ENCODE data around the gene MCRIP2.
"Not testable (repeated sequence)": the region's sequence is repeated elsewhere in the genome, so short reads cannot be mapped to it uniquely, and the experiment has no call there.

The MCRIP2 gene, protein sequence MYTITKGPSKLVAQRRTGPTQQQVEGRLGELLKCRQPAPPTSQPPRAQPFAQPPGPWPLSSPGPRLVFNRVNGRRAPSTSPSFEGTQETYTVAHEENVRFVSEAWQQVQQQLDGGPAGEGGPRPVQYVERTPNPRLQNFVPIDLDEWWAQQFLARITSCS
- total RNA-seq, result 15.7 to 20.5 reads per million in 2 donors

DNA sequence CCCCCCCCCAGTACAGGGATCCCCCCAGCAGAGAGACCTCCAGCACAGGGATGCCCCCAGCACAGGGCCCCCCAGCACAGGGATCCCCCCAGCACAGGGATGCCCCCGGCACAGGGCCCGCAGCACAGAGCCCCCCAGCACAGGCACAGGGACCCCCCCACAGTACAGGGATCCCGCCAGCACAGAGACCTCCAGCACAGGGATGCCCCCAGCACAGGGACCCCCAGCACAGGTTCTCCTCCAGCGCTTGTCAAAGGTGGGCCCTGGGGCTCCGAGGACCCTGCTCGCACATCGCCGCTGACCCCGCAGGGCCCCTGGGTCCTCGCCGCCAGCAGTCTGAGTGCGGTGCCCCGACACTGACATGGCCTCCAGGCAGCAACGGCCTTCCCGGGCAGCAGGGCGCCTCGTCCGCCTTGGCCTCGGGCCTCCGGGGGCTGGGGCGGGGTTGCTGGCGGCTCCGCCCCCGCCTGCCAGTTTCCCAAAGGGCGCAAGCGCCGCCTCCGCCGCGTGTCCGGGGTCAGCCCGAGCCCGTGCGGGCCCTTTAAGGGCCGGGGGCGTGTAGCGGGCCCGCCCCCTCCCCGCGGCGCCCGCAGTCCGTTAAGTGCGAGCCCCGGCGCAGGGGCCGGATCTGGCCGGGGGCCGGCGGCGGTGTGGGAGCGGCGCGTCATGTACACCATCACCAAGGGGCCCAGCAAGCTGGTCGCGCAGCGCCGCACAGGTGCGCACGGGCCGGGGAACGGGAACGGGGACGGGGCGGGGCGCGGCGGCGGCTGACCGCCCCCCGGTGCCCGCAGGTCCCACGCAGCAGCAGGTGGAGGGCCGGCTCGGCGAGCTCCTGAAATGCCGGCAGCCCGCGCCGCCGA is at the start of gene MCRIP2:
Gene MCRIP2 (plus strand): TSS at position 503 of the 863 bp plus-strand sequence. CDS start 164 bp downstream, at position 667.
- DNase-seq, result peak; percentile 45

DNA sequence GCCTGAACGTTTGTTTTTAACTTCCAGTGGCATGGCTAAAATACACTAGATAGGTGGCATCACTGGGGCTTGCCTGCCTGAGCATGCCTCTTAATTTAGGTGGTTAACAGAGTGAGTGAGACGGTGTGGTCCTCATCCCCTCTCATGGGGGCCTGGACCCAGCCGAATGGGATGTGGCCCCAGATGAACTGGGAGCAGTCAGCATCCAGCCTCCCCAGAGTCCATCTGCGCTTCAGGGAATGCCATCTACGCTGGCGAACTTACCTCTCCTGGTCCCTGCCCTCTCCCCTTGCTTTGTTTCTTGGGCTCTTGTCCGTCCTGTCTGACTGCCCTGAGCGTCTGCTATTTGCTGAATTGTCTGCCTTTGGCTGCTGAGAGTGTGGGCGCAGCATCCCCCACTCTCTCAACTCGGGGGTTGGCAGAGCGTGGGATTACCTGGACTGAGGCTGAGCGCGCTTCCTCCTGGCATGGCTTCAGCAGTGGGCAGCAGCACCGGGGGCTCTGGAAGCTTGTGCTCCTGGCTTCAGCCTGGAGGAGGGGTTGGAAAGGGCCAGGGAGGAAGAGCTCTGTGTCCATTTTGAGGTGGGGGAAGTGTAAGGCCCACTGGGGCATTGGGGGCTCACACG is 49.6 kb upstream of the MCRIP2 start:
- DNase-seq, result no peak

DNA sequence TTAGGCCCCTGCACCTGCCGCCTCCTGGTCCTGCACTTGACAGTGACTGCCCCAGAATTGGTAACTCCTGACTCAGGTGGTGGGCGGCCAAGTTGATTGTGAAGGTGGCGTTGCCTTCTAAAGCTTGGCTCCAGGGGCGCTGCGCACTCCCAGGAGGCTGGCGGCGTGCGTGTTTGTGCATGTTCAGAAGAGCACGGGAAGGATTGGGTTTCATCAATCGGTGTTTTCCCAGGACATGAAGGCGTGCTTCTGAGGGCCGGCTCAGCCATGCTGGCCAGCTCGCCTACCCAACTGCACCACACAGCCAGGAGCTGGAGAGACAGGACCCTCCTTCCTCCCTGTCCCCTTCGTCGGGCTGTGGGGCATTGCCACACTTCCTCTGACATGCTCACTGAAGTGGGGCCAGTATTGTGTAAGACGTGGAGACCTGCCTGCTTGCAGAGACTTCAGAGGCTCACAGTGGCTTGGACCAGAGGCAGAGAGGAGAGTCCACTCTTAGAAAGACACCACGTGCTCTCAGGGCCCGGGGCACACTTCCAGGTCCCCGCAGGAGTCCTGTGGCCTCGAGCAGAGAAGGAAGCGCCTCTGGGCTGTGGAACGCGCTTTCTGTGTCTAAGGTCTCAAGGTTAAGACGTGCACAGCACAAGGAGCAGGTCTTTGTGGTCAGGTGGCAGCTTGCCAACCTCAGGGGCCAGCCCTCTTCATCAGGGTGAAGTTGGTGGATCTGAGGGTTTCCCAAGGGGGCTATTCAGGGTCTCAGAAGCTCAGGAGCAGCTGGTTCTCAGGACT is 48.9 kb upstream of the MCRIP2 start:
- no peak for DNase-seq

GRCh38 chr16:593406-593805 is 48.2 kb upstream of the MCRIP2 start:
- DNase-seq, result no peak

DNA sequence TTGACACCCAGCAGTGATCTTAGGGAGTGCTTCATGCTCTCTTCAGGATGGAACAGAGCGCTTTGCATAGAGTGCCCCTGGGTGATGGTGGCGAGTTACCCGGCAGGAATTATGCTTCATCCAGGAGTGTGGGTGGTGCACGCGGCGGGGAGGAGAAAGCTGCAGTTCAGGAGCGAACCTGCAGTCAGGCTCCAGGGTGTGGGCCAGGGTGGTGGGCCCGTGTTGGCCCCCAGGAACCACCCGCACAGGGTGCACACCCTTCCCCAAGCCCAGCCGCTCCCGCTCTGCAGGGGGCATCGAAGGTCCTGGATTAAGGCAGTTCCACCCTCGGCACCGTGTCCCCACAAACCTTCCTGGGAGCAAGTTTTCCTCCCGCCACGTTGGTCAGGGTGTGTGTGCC is 47.8 kb upstream of the MCRIP2 start:
- DNase-seq, result no peak

DNA sequence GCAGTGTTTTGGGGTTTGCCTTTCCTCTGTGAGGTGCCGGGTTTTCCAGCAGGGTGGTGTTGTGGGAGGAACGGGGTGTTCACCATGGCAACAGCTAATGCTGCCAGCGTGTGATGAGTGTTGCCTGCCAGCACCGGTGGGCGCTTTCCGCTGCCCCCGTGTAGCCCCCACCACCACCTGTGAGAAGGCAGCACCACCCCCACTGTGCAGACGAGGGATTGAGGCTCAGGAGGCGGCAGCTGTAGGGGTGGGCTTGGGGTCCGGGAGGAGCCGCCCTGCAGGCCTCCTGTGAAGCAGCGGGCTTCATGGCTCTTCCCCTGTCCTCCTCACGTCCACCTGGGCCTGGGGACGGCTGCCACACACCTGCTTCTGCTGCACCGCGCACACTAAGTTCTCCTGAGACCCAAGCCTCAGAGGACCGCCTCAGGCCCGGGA is 46.5 kb upstream of the MCRIP2 start:
- no peak for DNase-seq

DNA sequence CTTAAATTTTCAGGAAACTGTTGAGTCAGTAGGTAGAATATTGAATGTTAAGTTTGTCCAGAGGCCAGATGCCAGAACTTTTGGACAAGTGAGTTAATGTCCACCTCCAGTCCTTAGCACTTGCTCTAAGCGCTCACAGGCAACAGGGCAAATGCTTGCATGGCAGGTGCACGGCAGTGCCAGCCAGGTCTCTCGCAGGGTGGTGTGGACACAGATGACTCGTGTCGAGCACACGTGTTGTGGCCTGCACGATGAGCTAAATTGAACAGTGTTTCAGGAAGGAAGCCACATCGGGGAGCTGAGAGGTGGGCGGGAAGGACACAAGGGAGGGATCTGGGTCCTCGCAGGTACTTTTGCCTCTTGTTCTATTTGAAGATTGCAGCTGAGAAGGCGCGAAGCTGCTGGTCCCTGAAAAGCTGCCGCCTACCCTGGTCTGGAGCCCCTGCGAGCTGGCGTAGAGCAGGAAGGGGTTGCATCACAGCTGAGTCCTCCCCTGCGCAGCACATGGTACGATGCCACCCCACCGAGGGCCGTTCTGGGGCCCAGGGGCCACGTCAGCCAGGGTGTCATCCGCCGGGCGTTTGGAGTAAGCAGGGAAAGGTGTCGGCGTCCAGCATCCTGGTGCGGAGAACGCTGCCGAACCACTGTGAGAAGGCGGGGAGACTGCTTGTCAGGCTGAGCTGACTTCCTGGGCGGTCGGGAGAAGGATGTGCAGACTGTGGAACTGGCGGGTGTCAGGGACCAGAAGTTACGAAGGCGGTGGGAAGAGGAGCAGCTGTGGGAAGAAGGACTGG is 45.5 kb upstream of the MCRIP2 start:
- DNase-seq, result no peak

DNA sequence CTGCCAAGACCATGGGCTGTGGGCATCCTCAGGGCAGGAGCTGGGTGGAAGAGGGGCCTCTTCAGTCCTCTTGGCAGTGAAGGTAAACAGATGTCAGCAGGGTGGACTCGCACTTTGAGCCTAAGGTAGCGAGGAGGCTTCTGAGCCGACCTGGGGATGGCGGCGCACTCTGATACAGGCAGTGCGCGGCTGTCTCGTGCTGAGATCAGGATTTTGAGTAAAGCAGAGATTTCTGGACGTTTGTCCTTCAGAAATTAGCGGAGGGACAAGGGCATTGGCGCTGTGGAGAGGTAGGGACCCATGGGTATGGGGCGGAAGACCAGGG is 44.9 kb upstream of the MCRIP2 start:
- no peak for DNase-seq

- not testable (repeated sequence) for DNase-seq
Observed at GRCh38 chr16:597655-598054, 44.0 kb upstream of the MCRIP2 start.

DNA sequence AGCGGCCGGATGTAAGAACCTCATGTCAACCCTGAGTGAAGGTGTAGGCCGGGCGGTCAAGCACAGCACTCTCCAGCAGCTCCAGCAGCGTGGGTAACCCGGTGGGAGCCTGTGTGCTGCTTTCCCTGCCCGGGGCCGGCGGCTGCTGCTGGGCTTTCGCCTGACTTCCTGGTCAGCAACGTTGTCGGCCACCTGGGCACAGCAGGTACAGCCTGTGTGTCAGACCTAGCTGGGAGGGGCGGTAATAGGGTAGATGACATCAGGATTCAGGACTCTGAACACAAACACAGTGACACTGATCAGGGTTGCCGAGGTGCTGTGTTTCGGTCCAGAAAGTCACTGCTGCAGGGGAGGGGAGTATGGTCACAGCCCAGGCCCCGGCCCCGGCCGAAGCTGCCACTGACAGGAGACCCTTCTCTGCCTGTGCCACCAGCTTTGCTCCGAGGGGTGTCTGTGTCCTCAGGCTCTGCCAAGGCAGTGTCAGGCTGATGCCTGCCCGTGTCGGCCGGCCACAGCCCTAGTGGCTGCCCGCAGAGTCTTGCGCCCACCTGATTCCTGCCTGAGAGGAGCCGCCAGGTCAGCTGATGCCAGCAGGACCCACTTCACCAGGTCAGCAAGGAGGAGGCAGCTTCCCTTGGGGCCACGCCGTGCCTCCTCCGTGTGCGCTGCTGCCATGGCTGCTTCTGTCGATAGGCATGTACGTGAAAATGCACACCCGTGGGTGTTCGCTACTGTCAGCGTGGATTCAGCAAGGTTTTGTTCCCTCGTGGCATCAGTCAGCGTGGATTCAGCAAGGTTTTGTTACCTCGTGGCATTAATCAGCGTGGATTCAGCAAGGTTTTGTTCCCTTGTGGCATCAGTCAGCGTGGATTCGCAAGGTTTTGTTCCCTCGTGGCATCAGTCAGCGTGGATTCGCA is 42.5 kb upstream of the MCRIP2 start:
- DNase-seq, result no peak

GRCh38 chr16:600781-601180 is 40.8 kb upstream of the MCRIP2 start:
- DNase-seq, result no peak

- DNase-seq, result no peak
Observed at GRCh38 chr16:603933-604332, 37.7 kb upstream of the MCRIP2 start.

- no peak for DNase-seq
Observed at GRCh38 chr16:606656-607307, 34.8 kb upstream of the MCRIP2 start.

GRCh38 chr16:608019-608418 is 33.6 kb upstream of the MCRIP2 start:
- DNase-seq, result no peak

DNA sequence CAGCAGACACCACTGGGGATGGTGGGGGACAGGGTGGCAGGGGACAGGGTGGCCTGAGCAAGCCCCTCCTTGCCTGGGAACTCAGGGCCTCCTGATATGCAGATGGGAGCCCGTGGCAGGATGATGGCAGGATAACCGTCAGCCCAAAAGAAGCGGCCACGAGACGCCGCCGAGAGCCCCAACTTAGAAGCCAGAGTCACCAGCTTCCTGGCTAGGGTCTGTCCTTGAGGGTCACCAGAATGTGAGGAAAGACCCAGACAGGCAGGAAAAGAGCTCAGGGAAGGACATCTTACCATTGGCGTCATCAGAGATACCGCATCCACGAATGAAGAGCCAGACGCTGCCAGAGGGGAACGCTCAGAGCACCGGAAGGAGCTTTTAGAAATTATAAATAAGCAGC is 32.3 kb upstream of the MCRIP2 start:
- DNase-seq, result no peak

GRCh38 chr16:609984-610383 is 31.6 kb upstream of the MCRIP2 start:
- no peak for DNase-seq

GRCh38 chr16:610513-611381 is 30.9 kb upstream of the MCRIP2 start:
- DNase-seq, result no peak

GRCh38 chr16:615122-615521 is 26.5 kb upstream of the MCRIP2 start:
- DNase-seq, result no peak

DNA sequence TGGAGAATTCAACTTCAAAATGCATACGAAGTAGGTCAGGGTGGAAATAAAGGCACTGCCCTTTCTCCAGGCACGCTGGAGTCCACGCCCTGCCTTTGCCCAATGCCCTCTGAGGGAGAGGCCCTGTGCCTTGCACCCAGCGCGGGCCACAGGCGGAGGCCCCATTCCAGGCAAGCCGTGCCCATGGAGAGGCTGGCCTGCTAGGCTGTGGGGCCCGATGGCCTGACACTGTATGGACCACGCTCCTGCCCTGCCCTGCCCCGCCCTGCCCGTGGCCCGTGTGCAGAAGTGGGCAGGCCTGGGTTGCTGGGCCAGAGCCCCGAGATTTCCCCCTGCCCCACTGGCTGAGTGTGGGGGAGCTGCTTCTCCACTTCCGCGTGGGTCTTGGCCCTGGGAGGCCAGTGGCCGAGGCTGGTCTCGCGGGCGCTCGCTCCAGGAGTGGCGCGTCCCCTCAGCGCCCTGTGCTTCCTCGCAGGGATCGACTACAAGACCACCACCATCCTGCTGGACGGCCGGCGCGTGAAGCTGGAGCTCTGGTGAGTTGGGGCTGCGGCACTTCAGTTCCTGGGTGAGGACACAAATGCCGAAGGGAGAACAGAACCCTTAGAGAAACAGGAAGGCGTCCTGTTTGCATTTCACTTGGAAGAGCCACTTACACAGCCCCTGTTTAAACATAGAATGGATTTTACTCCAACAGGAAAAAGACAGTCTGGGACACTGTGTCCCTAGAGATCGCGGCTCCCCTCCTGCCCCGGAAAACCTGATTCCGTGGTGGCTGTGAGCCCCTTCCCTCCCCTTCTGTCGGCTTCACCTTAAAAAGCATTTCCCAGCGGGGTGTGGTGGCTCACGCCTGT is 24.7 kb upstream of the MCRIP2 start:
- no peak for DNase-seq
